ENCODE measurements around the gene CTSC. TPM values are rescaled to one million over a fixed set of nuclear protein-coding genes. Genes with fewer than 3 reads are reported as not detected.

The CTSC gene
- polyA plus RNA-seq, 1 donor from 2014 or later: 5.2 TPM

DNA sequence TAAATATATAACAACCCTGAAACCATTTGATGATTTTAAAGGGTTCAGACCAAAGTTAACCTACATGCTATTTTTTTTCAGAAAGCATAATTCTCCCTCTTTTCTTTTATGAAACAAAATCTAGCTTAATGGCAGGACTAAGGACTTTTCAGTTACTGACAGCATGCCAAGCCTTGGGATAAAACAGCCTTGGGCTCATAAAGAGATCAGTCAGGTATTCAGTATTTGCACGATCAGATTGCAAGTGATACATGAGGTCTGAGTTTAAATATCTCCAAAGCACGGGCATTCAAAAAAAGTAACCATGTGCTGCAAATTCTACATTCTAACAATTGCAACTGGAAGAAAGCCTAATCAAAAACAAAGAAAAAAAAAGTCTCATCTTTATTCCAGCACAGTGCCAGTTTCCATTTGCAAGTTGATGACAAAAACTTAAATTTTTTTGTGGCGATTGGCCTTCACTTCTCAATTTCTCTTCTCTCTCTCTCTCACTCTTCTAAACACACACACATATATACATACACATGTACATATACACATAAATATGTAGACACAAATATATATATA lies 60.1 kb downstream of the CTSC start:
- TF ChIP-seq RAD21 (conservative IDR thresholded peaks at IDR 0.05) (no peak), SMC3 (conservative IDR thresholded peaks at IDR 0.05; ENCODE audit: poor library complexity) (no peak), EZH2 (IDR thresholded peaks at IDR 0.05; ENCODE audit: borderline replicate concordance, insufficient read depth, low read length, poor library complexity, severe bottlenecking) (no peak), POLR2AphosphoS5 (IDR thresholded peaks at IDR 0.05) (no peak), TAF1 (IDR thresholded peaks at IDR 0.05; ENCODE audit: low read depth) (no peak), MXI1 (conservative IDR thresholded peaks at IDR 0.05; ENCODE audit: poor library complexity, severe bottlenecking) (no peak), EP300 (conservative IDR thresholded peaks at IDR 0.05; ENCODE audit: poor library complexity, severe bottlenecking) (no peak)
- TF ChIP-seq, protein P1, sequence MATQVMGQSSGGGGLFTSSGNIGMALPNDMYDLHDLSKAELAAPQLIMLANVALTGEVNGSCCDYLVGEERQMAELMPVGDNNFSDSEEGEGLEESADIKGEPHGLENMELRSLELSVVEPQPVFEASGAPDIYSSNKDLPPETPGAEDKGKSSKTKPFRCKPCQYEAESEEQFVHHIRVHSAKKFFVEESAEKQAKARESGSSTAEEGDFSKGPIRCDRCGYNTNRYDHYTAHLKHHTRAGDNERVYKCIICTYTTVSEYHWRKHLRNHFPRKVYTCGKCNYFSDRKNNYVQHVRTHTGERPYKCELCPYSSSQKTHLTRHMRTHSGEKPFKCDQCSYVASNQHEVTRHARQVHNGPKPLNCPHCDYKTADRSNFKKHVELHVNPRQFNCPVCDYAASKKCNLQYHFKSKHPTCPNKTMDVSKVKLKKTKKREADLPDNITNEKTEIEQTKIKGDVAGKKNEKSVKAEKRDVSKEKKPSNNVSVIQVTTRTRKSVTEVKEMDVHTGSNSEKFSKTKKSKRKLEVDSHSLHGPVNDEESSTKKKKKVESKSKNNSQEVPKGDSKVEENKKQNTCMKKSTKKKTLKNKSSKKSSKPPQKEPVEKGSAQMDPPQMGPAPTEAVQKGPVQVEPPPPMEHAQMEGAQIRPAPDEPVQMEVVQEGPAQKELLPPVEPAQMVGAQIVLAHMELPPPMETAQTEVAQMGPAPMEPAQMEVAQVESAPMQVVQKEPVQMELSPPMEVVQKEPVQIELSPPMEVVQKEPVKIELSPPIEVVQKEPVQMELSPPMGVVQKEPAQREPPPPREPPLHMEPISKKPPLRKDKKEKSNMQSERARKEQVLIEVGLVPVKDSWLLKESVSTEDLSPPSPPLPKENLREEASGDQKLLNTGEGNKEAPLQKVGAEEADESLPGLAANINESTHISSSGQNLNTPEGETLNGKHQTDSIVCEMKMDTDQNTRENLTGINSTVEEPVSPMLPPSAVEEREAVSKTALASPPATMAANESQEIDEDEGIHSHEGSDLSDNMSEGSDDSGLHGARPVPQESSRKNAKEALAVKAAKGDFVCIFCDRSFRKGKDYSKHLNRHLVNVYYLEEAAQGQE (IDR thresholded peaks at IDR 0.05; ENCODE audit: borderline replicate concordance): no peak
- TF ChIP-seq, protein P2, sequence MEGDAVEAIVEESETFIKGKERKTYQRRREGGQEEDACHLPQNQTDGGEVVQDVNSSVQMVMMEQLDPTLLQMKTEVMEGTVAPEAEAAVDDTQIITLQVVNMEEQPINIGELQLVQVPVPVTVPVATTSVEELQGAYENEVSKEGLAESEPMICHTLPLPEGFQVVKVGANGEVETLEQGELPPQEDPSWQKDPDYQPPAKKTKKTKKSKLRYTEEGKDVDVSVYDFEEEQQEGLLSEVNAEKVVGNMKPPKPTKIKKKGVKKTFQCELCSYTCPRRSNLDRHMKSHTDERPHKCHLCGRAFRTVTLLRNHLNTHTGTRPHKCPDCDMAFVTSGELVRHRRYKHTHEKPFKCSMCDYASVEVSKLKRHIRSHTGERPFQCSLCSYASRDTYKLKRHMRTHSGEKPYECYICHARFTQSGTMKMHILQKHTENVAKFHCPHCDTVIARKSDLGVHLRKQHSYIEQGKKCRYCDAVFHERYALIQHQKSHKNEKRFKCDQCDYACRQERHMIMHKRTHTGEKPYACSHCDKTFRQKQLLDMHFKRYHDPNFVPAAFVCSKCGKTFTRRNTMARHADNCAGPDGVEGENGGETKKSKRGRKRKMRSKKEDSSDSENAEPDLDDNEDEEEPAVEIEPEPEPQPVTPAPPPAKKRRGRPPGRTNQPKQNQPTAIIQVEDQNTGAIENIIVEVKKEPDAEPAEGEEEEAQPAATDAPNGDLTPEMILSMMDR (IDR thresholded peaks at IDR 0.05; ENCODE audit: poor library complexity, severe bottlenecking): no peak
- Histone ChIP-seq H3K4me2 (ENCODE audit: low read length) (no peak overlapping the region), H2AFZ (ENCODE audit: low read depth, low read length) (no peak overlapping the region), H3K9me3 (ENCODE audit: low read length) (no peaks in the 10 kb centered on the region), H3K79me2 (replicated peaks; ENCODE audit: insufficient read depth, low read length) (no peaks in the 10 kb centered on the region), H3K27me3 (ENCODE audit: insufficient read depth, low read depth, low read length) (no peaks in the 10 kb centered on the region), H4K20me1 (ENCODE audit: insufficient read depth) (no peaks in the 10 kb centered on the region), H3K4me3 (ENCODE audit: low read length) (no peak overlapping the region), H3K36me3 (ENCODE audit: insufficient read depth, low read length) (no peaks in the 10 kb centered on the region), H3F3A (ENCODE audit: insufficient read depth, low read length, poor library complexity, severe bottlenecking) (no peaks in the 10 kb centered on the region), H3K27ac (ENCODE audit: low read length) (no peak overlapping the region), H3K9ac (ENCODE audit: low read length) (no peak overlapping the region), H3K9me2 (ENCODE audit: insufficient read depth, low read length) (no peaks in the 10 kb centered on the region)

DNA sequence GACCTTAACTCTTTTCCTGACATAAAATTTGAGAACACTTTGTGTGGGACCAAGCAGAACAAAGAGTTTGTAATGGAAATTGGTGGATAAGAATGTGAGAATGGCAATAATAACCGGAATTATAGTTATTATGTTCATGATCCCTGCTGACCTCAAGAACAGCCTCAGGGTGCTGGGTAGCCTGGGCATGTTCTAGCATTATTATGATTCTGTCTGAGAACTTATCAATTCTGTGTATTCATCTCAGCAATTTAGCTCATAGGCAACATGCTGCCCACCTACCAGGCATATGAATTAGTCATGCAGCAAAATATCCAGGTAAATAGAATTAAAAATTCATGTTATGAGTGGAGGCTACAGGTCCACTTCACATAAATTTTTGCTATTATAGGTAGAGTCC lies 61.9 kb downstream of the CTSC start:
- no peak overlapping the region for H2AFZ ChIP-seq (ENCODE audit: low read depth, low read length)
- no peaks in the 10 kb centered on the region for H3K36me3 ChIP-seq (ENCODE audit: insufficient read depth, low read length)
- no peak overlapping the region for H3K9ac ChIP-seq (ENCODE audit: low read length)
- H4K20me1 ChIP-seq (ENCODE audit: insufficient read depth): no peaks in the 10 kb centered on the region
- no peak for TF ChIP-seq RAD21 (conservative IDR thresholded peaks at IDR 0.05)
- TF ChIP-seq MXI1 (conservative IDR thresholded peaks at IDR 0.05; ENCODE audit: poor library complexity, severe bottlenecking): no peak
- TF ChIP-seq TAF1 (IDR thresholded peaks at IDR 0.05; ENCODE audit: low read depth): no peak
- no peak for TF ChIP-seq EP300 (conservative IDR thresholded peaks at IDR 0.05; ENCODE audit: poor library complexity, severe bottlenecking)
- no peak for TF ChIP-seq EZH2 (IDR thresholded peaks at IDR 0.05; ENCODE audit: borderline replicate concordance, insufficient read depth, low read length, poor library complexity, severe bottlenecking)
- TF ChIP-seq, protein P2 (IDR thresholded peaks at IDR 0.05; ENCODE audit: poor library complexity, severe bottlenecking): no peak
- no peak for TF ChIP-seq SMC3 (conservative IDR thresholded peaks at IDR 0.05; ENCODE audit: poor library complexity)
- TF ChIP-seq, protein P1 (IDR thresholded peaks at IDR 0.05; ENCODE audit: borderline replicate concordance): no peak
- TF ChIP-seq POLR2AphosphoS5 (IDR thresholded peaks at IDR 0.05): no peak
- H3K27me3 ChIP-seq (ENCODE audit: insufficient read depth, low read depth, low read length): no peaks in the 10 kb centered on the region
- H3K79me2 ChIP-seq (replicated peaks; ENCODE audit: insufficient read depth, low read length): no peaks in the 10 kb centered on the region
- H3K9me2 ChIP-seq (ENCODE audit: insufficient read depth, low read length): no peaks in the 10 kb centered on the region
- H3K27ac ChIP-seq (ENCODE audit: low read length): no peak overlapping the region
- no peak overlapping the region for H3K4me3 ChIP-seq (ENCODE audit: low read length)
- H3K9me3 ChIP-seq (ENCODE audit: low read length): no peaks in the 10 kb centered on the region
- no peak overlapping the region for H3K4me2 ChIP-seq (ENCODE audit: low read length)
- H3F3A ChIP-seq (ENCODE audit: insufficient read depth, low read length, poor library complexity, severe bottlenecking): no peaks in the 10 kb centered on the region
